Naive thymus-derived CD8-positive, alpha-beta T cell (primary cell): ENCODE results near the gene USP7. TPM values are rescaled to one million over a fixed set of nuclear protein-coding genes. Genes with fewer than 3 reads are reported as not detected.

Source experiments
- ATAC-seq, 2 donors: fragments of 150-1000 bp; cut with Tn5 transposase in 1 of 2; sonication (Bioruptor Pico), chemical (Tn5 transposase) in 1 of 2; 1 replicate in 1 of 2; 2 replicates in 1 of 2; pipeline ENCODE4 v1.10.0; 2021; ENCODE audit warnings: mild to moderate bottlenecking in 2 of 2, moderate library complexity in 2 of 2
- POLR2A ChIA-PET: fragments of 350-600 bp; sonication (Branson Sonifier 250); formaldehyde crosslinking; loops from one replicate; lab custom pipeline; 2021; ENCODE audit warnings: antibody characterized with exemption; lab: Charles Lee
- DNase-seq, 10 donors: peaks; one replicate each; pipeline versions ENCODE4 v3.0.0 to v3.0.0-alpha.2; 2020 to 2022
- H3K27ac Mint-ChIP-seq, 10 donors: one replicate each; pipeline ENCODE4 v1.8.0; 2020 to 2022; ENCODE audit warnings: mild to moderate bottlenecking in 10 of 10, mixed read lengths in 10 of 10, moderate library complexity in 4 of 10, inconsistent platforms in 1 of 10
- H3K27me3 Mint-ChIP-seq, 5 donors: one replicate each; pipeline ENCODE4 v1.8.0; 2021 to 2022; ENCODE audit warnings: mixed read lengths in 5 of 5
- H3K36me3 Mint-ChIP-seq, 3 donors: one replicate each; pipeline ENCODE4 v1.8.0; 2020 to 2022; ENCODE audit warnings: mixed read lengths in 3 of 3, mild to moderate bottlenecking in 2 of 3, inconsistent platforms in 1 of 3
- H3K4me1 Mint-ChIP-seq, 4 donors: one replicate each; pipeline ENCODE4 v1.8.0; 2021 to 2022; ENCODE audit warnings: mixed read lengths in 4 of 4
- H3K4me3 Mint-ChIP-seq, 10 donors: one replicate each; pipeline ENCODE4 v1.8.0; 2020 to 2022; ENCODE audit warnings: mild to moderate bottlenecking in 10 of 10, mixed read lengths in 10 of 10, moderate library complexity in 6 of 10, inconsistent platforms in 1 of 10
- H3K9me3 Mint-ChIP-seq, 9 donors: one replicate each; pipeline ENCODE4 v1.8.0; 2020 to 2022; ENCODE audit warnings: mixed read lengths in 9 of 9, mild to moderate bottlenecking in 3 of 9, inconsistent platforms in 1 of 9, moderate library complexity in 1 of 9
- polyA plus RNA-seq, 3 donors: library from polyadenylated mRNA; unstranded; fragments of 300-500 nt; fragmentation: Illumina TruSeq; gene quantifications; one replicate each; pipeline ENCODE4 v1.2.3, GENCODE V29; 2021
- total RNA-seq, 8 experiments: library from RNA in 2 of 8; stranded (reverse) in 2 of 8; gene quantifications; one replicate each; pipeline ENCODE4 v1.2.3 and lab custom pipeline; 2021 to 2026

The USP7 gene
- total and polyA plus RNA-seq, 5 experiments from 2014 or later: 6.4 to 207 (median 9.9) TPM

GRCh38 chr16:8855972-8856371 is 107.7 kb downstream of the USP7 start:
- ATAC-seq (peak; percentile 24 to 32), DNase-seq (no peak)
- H3K9me3 Mint-ChIP-seq: no peaks in the 10 kb centered on the region
- H3K27ac Mint-ChIP-seq: peak overlapping the region in 9 of 10 donors; percentile 21 to 89 (median 79)
- peaks cover 24 to 47% (median 37%) of the 10 kb centered on the region in 4 donors for H3K4me1 Mint-ChIP-seq
- peaks cover 0 to 66% (median 6%) of the 10 kb centered on the region in 3 donors for H3K36me3 Mint-ChIP-seq
- POLR2A ChIA-PET: interaction anchor here (0.6 to 2.5 kb wide), 2 partner anchors 10 to 12 kb away, joined by 3 to 8 read pairs; partner anchors contain the start of gene CARHSP1
- H3K27me3 Mint-ChIP-seq: no peaks in the 10 kb centered on the region
- H3K4me3 Mint-ChIP-seq: peak overlapping the region in 1 of 10 donors; percentile 23

DNA sequence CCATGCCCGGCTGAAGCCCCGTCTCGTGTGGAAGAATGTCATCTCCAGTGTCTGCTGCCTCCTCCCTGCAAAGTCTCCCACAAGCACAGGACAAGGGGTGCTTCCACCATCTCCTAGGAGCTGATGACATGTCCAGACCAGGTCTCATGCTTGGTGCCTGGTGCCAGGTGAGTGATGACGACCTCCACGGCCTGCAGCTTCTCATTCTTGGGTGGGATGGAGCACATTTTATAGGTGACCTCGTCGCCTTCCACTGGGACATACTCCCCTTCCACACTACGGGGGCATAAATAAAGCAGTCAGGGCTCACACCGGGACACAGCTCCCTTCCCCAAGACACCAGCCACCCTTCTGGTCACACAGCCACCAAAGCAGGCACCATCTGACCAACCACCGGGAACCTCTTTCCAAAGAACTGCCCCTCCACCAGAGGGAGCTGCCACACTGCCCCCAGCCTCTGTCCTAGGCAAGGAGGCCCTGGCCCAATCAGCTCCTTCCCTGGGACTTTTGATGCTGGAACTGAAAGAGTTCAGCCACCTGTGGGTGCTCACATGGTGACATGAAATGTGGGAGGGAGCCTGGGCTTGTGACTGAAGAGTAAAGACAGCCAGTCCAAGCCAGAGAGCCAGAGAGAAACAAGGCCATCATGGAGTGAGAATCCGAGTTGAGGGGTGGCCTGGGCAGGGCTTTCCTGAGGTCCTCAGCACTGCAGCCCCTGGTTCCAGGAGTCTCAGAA is 108.5 kb downstream of the USP7 start:
- peak overlapping the region in 1 of 10 donors; percentile 34 for H3K4me3 Mint-ChIP-seq

GRCh38 chr16:8854298-8854948 is 109.3 kb downstream of the USP7 start:
- POLR2A ChIA-PET: interaction anchor here (1.8 to 2.8 kb wide), 2 partner anchors 10 to 14 kb away, joined by 9 to 10 read pairs; partner anchors contain the start of gene CARHSP1
- Mint-ChIP-seq H3K27ac (peak overlapping the region in 7 of 10 donors; percentile 50 to 88 (median 71)), H3K9me3 (no peaks in the 10 kb centered on the region), H3K4me1 (peaks cover 31 to 62% (median 46%) of the 10 kb centered on the region in 4 donors), H3K36me3 (peaks cover 0 to 70% (median 9%) of the 10 kb centered on the region in 3 donors), H3K4me3 (no peak overlapping the region), H3K27me3 (no peaks in the 10 kb centered on the region)
- DNase-seq (no peak), ATAC-seq (no peak)

More for the DNA sequence above, 108.5 kb downstream of the USP7 start:
- peak overlapping the region in 9 of 10 donors; percentile 37 to 88 (median 71) for H3K27ac Mint-ChIP-seq
- peaks cover 0 to 71% (median 9%) of the 10 kb centered on the region in 3 donors for H3K36me3 Mint-ChIP-seq
- no peaks in the 10 kb centered on the region for H3K27me3 Mint-ChIP-seq
- DNase-seq: no peak
- POLR2A ChIA-PET: interaction anchor here (2.5 to 2.8 kb wide), 2 partner anchors 10 to 13 kb away, joined by 8 to 10 read pairs; partner anchors contain the start of gene CARHSP1
- ATAC-seq: no peak
- H3K9me3 Mint-ChIP-seq: no peaks in the 10 kb centered on the region
- H3K4me1 Mint-ChIP-seq: peaks cover 31 to 54% (median 42%) of the 10 kb centered on the region in 4 donors

- peak overlapping the region in 7 of 10 donors; percentile 13 to 61 (median 43) for H3K27ac Mint-ChIP-seq
- H3K9me3 Mint-ChIP-seq: no peaks in the 10 kb centered on the region
- no peak for ATAC-seq
- H3K27me3 Mint-ChIP-seq: no peaks in the 10 kb centered on the region
- POLR2A ChIA-PET: interaction anchor here (1.0 to 2.8 kb wide), 3 partner anchors 11 to 27 kb away, joined by 3 to 10 read pairs (median 9); partner anchors contain the start of gene CARHSP1
- peaks cover 32 to 66% (median 44%) of the 10 kb centered on the region in 4 donors for H3K4me1 Mint-ChIP-seq
- H3K36me3 Mint-ChIP-seq: peaks cover 0 to 68% (median 7%) of the 10 kb centered on the region in 3 donors
- H3K4me3 Mint-ChIP-seq: no peak overlapping the region
- no peak for DNase-seq
Measured at GRCh38 chr16:8853611-8854010, 110.1 kb downstream of the USP7 start.

GRCh38 chr16:8853150-8853549 is 110.6 kb downstream of the USP7 start:
- POLR2A ChIA-PET: interaction anchor here (1.0 to 2.8 kb wide), 3 partner anchors 12 to 27 kb away, joined by 3 to 10 read pairs (median 9); partner anchors contain the start of gene CARHSP1
- Mint-ChIP-seq H3K4me1 (peaks cover 31 to 64% (median 42%) of the 10 kb centered on the region in 4 donors), H3K36me3 (peaks cover 0 to 64% (median 5%) of the 10 kb centered on the region in 3 donors), H3K9me3 (no peaks in the 10 kb centered on the region), H3K27ac (peak overlapping the region in 9 of 10 donors; percentile 15 to 80 (median 46)), H3K27me3 (no peaks in the 10 kb centered on the region), H3K4me3 (no peak overlapping the region)
- no peak for ATAC-seq
- no peak for DNase-seq

DNA sequence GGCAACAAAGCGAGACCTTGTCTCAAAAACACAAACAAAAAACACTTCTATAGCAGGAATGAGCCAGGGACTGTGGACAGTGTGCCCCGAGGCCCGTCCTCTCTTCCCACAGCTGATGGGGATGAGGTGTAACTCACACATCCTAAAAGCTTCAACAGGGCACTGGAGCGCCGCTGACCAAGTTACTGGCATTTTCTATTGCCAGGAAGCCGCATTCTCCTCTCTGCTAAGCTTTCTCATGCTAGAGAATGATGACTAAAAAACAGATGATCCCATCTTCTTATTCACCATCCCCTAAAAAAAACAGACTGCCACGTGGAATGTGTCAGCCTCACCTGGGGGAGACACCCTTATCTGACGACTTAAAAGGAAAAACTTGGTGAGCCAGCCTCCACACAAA is 111.2 kb downstream of the USP7 start:
- POLR2A ChIA-PET: interaction anchor here (0.6 kb wide), 1 partner anchor 27 kb away, joined by 3 read pairs; no protein-coding TSS in a partner anchor
- no peak for ATAC-seq
- H3K36me3 Mint-ChIP-seq: peaks cover 0 to 60% (median 5%) of the 10 kb centered on the region in 3 donors
- H3K4me1 Mint-ChIP-seq: peaks cover 27 to 57% (median 40%) of the 10 kb centered on the region in 4 donors
- no peaks in the 10 kb centered on the region for H3K9me3 Mint-ChIP-seq
- H3K4me3 Mint-ChIP-seq: no peak overlapping the region
- H3K27ac Mint-ChIP-seq: peak overlapping the region in 8 of 10 donors; percentile 12 to 82 (median 67)
- DNase-seq: no peak
- no peaks in the 10 kb centered on the region for H3K27me3 Mint-ChIP-seq

- POLR2A ChIA-PET: interaction anchor here (0.6 to 1.1 kb wide), 2 partner anchors 17 to 27 kb away, joined by 3 read pairs; partner anchors contain the start of gene CARHSP1
- H3K36me3 Mint-ChIP-seq: peaks cover 0 to 59% (median 5%) of the 10 kb centered on the region in 3 donors
Measured at GRCh38 chr16:8851761-8852403, 111.8 kb downstream of the USP7 start.

GRCh38 chr16:8850279-8850885 is 113.3 kb downstream of the USP7 start:
- H3K4me3 Mint-ChIP-seq: peak overlapping the region in 1 of 10 donors; percentile 22
- DNase-seq: no peak
- no peak for ATAC-seq
- H3K9me3 Mint-ChIP-seq: no peaks in the 10 kb centered on the region
- POLR2A ChIA-PET: interaction anchor here (1.5 kb wide), 1 partner anchor 18 kb away, joined by 6 read pairs; the partner anchor contains the start of gene CARHSP1
- peaks cover 0 to 51% (median 5%) of the 10 kb centered on the region in 3 donors for H3K36me3 Mint-ChIP-seq
- H3K27ac Mint-ChIP-seq: peak overlapping the region; percentile 9 to 92 (median 82)
- no peaks in the 10 kb centered on the region for H3K27me3 Mint-ChIP-seq
- H3K4me1 Mint-ChIP-seq: peaks cover 21 to 39% (median 32%) of the 10 kb centered on the region in 4 donors

More at GRCh38 chr16:8851761-8852403, 111.8 kb downstream of the USP7 start:
- peaks cover 26 to 51% (median 38%) of the 10 kb centered on the region in 4 donors for H3K4me1 Mint-ChIP-seq
- no peaks in the 10 kb centered on the region for H3K9me3 Mint-ChIP-seq
- H3K4me3 Mint-ChIP-seq: no peak overlapping the region
- H3K27me3 Mint-ChIP-seq: no peaks in the 10 kb centered on the region
- DNase-seq (no peak), ATAC-seq (no peak)
- H3K27ac Mint-ChIP-seq: peak overlapping the region in 8 of 10 donors; percentile 10 to 92 (median 76)

GRCh38 chr16:8849411-8850011 is 114.2 kb downstream of the USP7 start:
- ATAC-seq (no peak), DNase-seq (no peak)
- H3K4me3 Mint-ChIP-seq: no peak overlapping the region
- H3K9me3 Mint-ChIP-seq: no peaks in the 10 kb centered on the region
- peaks cover 23 to 39% (median 29%) of the 10 kb centered on the region in 4 donors for H3K4me1 Mint-ChIP-seq
- POLR2A ChIA-PET: interaction anchor here (1.5 kb wide), 1 partner anchor 19 kb away, joined by 6 read pairs; the partner anchor contains the start of gene CARHSP1
- H3K27ac Mint-ChIP-seq: peak overlapping the region in 9 of 10 donors; percentile 13 to 92 (median 75)
- H3K36me3 Mint-ChIP-seq: peaks cover 0 to 51% (median 5%) of the 10 kb centered on the region in 3 donors
- no peaks in the 10 kb centered on the region for H3K27me3 Mint-ChIP-seq

DNA sequence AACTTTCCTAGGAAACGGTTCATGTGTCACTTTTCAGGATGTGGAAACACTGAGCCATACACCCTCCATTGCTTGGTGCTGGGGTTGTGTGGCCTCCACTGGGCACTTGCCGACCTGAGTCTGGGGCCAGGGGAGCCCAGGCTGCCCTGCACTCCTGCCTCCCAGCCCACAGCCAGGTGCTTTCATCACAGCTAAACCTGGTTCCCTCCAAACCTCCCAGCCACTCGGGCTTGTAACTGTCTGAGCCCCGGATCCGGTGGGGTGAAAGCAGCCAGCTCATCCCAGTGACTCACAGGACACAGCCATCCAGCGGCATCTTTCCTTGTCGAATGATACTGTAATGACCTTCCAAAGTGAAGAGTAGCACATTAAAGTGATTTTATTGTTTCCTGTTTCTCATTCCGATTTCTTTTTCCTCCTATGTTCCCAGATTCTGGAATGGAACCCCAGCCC is 114.7 kb downstream of the USP7 start:
- peaks cover 24 to 44% (median 27%) of the 10 kb centered on the region in 4 donors for H3K4me1 Mint-ChIP-seq
- POLR2A ChIA-PET: interaction anchor here (1.5 kb wide), 1 partner anchor 20 kb away, joined by 6 read pairs; the partner anchor contains the start of gene CARHSP1
- no peak for ATAC-seq

More for the DNA sequence above, 114.7 kb downstream of the USP7 start:
- Mint-ChIP-seq H3K9me3 (no peaks in the 10 kb centered on the region), H3K27me3 (no peaks in the 10 kb centered on the region), H3K4me3 (no peak overlapping the region), H3K36me3 (peaks cover 0 to 52% (median 5%) of the 10 kb centered on the region in 3 donors), H3K27ac (peak overlapping the region in 5 of 10 donors; percentile 14 to 91 (median 52))
- DNase-seq: no peak
